NCI-H524 (cell line): ENCODE data around the gene EEFSEC.

ENCODE experiments used
- DNase-seq, 2 experiments: peaks; one replicate each; lab custom pipeline; 2025; lab: John Stamatoyannopoulos, UW

EEFSEC gene

GRCh38 chr3:128217702-128218547 lies 64.6 kb downstream of the EEFSEC start:
- DNase-seq = peak; percentile 34 to 88

GRCh38 chr3:128218548-128219257 lies 65.4 kb downstream of the EEFSEC start:
- no peak for DNase-seq

DNA sequence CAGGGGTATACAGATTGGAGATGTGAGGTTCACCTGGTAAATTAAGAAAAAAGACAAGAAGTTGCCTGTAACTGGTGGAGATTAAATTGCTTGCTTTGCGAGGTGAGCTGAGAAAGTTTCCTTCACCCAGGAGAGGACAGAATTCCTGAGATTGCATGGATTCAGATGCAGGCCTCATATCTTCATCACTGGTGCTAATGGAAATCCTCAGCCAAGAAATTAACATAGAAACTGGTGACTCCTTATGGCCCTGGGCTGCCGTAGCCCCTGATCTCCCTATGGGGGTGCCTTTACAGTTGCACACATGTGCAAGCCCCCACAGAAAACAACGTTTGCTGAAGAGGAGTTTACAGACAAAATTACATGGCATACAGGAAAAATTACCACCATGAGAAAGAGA lies 68.0 kb downstream of the EEFSEC start:
- no peak for DNase-seq

DNA sequence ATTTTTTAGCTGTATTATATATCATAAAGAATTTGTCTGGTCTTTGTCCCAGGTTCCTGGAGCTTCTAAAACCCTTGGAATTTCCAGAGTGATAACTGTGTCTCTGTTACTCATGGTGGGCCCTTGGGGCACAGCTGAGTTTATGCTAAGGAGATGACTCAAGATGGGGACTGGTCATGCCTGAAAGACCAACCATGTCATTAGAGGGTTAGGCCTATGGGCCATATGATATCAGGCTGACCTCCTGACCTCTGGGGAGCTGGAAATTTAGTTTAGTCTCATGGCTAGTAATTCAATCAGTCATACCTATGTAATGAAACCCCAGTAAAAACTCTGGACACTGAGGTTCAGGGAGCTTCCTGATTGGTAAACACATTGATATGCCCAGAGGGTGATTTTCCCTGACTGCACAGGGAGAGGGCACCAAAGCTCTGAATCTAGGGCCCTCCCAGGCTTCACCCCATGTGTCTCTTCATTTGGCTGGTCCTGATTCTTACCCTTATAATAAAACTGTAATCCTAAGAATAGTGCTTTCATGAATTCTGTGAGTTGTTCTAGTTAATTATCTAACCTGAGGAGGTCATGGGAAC lies 69.6 kb downstream of the EEFSEC start:
- DNase-seq = no peak

DNA sequence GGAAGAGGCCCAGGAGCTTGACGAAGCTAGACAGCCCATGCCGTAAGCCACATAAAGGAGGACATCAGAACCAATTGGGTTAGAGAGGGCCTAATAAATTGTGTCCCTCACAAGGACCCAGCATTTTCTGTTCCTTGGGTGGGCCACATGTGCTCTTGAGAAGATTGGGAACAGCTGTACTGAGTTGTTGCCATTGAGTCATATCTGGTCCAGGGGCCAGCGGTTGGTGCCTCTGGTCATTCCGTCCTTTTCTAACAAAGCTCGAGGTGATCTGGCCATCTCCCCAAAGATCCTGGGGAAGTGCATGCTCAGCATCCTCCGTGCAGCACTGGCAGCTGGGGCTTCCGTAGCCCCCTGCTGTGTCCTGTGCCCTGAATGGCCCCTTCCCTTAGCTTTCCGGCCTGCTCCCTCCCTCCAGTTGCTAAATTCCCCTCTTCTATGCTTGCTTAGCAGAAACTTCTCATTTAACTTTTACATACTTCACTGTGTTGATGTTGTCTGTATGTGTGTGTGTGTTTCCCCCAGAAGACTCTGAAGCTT lies 73.0 kb downstream of the EEFSEC start:
- no peak for DNase-seq

- DNase-seq = peak in 1 of 2 experiments; percentile 45
These were observed 73.6 kb downstream of the EEFSEC start for GRCh38 chr3:128226795-128227395.

DNA sequence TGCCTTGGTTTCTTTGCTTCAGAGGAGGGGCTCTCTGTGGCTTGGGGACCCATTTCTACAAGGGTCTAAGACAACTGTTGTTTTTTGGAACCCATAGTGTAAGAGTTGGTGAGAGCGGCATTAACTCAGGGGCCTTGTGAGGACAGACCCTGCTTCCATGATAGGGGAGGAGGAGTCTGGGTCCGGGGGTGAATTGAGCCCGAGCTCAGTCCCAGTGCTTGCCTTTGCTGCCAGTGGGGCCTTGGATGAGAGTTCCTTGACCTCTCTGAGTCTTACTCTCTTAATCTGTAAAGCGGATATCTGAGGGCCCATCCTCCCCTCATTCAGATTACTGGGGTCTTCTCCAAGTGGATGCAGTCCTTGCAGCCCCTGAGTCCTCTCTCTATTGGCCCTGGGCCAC lies 74.2 kb downstream of the EEFSEC start:
- no peak for DNase-seq

DNA sequence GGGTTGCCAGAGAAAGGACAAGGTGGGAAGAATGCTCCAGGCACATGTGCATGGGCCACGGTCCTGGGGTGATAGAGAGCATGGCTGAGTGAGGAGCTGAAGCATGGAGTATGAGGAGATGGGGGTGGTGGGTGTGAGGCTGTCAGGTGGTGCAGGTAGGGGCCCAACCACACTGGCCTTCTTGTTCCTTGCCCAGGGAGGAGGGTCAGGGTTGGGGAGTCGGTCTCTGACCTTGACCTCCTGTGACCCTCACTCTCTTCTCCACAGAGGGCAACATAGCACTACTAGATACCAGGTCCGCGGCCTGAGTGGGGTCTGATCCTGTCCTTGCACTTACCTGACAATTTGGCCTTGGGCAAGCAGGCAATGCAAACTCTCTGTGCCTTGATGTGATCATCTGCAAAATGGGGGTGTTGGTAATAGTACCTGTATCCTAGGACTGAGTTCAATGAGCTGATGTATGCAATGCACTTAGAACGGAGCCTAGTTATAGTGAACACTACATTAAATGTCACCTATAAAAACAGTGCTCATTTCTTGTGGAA lies 75.2 kb downstream of the EEFSEC start:
- no peak for DNase-seq

DNA sequence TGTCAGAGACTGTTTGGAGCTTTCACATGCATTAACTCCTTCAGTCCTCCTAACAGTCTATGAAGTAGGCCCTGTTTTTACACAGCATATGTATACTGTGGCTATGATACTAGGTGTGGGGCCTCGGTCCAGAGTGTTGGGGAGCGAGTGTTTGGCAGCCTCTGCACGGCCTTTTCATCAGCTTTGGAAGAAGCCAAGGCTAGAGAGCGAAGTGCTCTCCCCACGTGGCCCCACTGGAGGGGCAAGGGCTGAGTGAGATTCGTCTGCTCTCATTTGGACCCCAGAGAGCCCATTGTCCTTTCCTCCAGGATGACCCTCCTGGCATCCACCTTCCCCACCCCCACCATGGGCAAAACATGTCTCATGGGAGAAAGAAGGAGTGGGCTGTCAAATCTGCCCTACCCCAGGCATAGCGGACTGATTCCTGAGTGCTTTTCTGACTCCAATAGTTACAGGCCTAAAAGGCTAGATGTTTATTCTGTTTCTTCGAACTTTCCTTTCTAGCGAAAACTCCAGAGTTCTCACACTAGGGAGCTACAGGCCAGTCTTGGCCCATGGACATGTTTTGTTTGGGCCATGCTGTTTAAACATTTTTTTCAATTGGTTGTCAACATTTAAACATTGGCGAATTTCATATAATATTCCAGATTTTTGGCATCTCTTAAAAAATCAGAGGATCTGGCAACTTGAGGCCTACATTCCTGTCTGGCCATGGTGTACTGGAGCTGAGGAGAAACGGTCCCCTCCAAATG lies 76.0 kb downstream of the EEFSEC start:
- DNase-seq = no peak

DNA sequence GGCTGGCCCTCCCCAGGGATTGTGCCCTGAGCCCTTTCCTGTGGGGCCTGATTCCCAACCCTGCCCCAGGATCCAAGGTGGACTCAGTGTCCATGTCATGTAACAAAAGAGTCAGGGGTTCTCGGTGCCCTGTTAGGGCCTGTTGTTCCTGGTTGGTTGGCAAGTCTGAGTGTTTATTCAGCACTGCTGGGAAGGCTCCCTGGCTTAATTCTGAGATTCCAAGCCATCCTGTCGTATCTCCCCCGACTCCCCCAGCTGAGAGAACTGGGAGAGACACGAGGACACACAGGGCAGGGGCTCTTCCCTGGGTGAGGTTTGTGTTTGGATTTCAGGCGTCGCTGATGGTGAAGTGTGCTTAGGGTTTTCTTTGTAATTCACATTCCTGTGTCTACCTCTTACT lies 78.3 kb downstream of the EEFSEC start:
- no peak for DNase-seq

- no peak for DNase-seq
These were observed 79.3 kb downstream of the EEFSEC start for GRCh38 chr3:128232376-128233178.

DNA sequence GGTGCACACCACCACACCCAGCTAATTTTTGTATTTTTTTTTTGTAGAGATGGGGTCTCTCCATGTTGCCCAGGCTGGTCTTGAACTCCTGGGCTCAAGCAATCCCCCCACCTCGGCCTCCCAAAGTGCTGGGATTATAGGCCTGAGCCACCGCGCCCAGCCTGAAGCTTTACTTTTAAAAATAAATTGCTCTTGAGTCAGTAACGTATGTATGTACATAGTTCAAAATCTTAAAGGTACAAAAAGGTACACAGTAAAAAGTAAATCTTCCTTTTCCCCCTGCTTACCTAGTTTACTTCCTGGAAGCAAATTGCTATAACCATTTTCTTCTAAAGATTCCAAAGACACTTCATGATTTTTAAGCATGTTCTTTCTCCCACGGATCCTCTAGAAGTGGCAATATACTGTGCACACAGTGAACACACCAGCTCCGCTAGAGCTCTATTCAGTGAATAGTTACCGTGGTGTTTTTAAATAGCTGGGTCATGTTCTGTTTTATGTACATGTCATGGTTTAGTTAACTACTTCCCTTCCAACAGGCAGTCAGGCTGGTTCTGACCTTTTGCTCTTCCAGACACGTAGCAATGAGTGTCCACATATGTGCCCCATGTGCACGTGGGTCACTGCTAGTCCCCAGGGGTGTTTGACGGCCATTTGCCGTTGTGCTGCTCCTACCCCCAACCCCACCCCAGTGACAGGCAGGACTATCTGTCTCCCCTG lies 82.1 kb downstream of the EEFSEC start:
- no peak for DNase-seq

GRCh38 chr3:128236657-128237056 lies 83.4 kb downstream of the EEFSEC start:
- peak; percentile 30 to 54 for DNase-seq

DNA sequence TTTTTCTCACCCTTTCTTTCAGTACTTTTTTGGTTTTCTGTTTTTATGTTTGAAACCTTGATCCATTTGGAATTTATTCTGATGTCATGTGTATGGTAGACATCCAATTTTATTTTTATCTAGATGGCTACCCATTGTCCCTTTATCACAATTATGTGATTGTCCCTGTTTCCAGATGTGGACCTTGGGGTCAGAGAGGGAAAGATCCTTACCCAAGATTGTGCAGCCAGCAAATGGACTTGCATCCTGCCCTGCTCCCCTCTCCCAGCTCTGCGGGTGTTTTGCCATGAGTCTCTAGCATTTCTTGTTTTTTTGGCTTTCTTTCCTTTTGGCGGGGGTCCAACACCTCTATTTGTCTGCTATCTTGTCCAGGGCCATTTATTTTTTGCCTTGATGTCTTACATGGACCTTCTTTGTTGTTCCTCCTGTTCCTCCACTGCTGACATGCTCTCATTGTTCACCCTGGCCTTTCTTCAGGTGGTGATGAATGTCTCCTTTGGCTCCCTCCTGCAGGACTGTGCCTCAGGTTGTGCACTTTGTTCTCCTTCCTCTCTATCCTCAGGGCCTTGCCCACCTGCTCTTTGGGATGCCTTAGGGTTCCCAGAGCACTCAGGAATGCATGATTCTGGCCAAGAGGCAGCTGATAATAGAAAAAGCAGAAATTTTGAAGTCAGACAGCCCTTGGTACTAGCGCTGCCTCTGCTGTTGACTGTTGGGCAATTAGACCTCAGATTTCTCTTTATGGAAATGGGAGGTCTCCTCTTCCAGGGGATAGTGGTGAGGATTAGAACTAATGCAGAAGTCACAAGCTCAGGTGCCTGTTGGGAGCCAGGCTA lies 84.3 kb downstream of the EEFSEC start:
- no peak for DNase-seq

- no peak for DNase-seq
These were observed 84.9 kb downstream of the EEFSEC start for GRCh38 chr3:128238184-128238489.

- no peak for DNase-seq
These were observed 86.0 kb downstream of the EEFSEC start for GRCh38 chr3:128239304-128239703.

DNA sequence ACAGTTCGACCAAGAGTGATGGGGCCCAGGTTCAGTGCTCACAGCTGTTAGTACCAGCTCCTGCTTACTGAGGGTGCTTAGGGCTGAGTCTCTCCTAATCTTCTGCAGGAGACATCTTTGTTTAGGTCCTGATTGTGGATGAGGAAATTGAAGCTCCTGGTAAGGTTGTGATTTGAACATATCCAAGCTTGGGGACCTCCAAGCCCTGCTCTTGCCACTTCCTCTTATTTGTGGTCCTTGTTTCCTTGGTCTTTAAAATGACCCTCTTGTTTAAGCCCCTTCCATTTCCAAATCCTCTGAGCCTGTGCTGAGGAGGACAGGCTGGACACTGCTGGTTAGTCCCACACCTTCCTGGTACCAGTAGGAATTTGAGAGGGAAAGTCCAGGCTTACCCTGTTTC lies 87.0 kb downstream of the EEFSEC start:
- no peak for DNase-seq

DNA sequence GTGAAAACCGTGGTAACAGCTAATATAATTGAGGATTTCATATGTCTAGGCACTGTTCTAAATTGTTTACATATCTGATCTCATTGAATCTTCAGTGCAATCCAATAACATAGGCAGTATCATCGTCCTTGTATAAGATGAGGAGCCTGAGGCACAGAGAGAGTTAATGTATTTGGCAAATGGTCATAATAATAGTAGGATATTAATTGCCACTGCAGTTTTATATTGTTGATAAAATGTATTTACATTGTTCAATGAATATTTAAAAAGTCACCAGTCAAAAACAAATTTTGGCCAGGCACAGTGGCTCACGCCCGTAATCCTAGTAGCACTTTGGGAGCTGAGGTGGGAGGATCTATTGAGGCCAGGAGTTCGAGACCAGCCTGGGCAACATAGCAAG lies 88.5 kb downstream of the EEFSEC start:
- DNase-seq = no peak
